Epithelial cell of esophagus (primary cell): ENCODE results near the gene MAD2L2.

Source experiments
- DNase-seq: peaks from one replicate; pipeline ENCODE4 v3.0.0; 2010; ENCODE audit warnings: low read depth
- H3K4me3 ChIP-seq: 2 replicates; pipeline ENCODE4 v1.5.1; 2011; ENCODE audit warnings: mild to moderate bottlenecking, low read length, control low read depth
- TF ChIP-seq, protein P1 (sequence below): IDR thresholded peaks from 2 replicates; pipeline ENCODE4 v1.5.1; 2011; ENCODE audit warnings: low read depth, mild to moderate bottlenecking, low read length, control low read depth, inconsistent platforms; ENCODE audit not compliant: insufficient read depth; ENCODE audit errors: missing control alignments

Gene MAD2L2

DNA sequence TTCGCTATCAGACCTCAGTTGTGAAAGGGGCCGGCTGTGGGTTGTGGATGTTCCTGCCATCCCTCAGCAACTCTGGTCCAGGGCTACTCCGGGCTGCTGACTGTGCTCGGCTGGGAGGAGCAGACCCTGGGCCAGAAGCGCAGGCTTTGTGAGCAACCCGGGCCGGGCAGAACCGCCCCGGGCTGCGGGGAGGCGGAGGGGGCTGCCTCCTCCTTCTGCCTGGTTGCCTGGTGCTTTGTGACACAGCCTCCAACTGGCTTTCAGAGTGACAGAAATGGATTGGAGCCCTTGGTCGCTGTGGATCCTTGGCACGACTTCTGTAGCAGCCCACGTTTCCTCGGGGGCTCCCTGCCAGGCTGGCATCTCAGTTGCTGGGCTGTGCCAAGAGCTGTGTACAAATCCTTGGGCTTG, 20.6 kb upstream of the MAD2L2 start:
- DNase-seq: no peak
- H3K4me3 ChIP-seq: no peak overlapping the region
- TF ChIP-seq, protein P1, sequence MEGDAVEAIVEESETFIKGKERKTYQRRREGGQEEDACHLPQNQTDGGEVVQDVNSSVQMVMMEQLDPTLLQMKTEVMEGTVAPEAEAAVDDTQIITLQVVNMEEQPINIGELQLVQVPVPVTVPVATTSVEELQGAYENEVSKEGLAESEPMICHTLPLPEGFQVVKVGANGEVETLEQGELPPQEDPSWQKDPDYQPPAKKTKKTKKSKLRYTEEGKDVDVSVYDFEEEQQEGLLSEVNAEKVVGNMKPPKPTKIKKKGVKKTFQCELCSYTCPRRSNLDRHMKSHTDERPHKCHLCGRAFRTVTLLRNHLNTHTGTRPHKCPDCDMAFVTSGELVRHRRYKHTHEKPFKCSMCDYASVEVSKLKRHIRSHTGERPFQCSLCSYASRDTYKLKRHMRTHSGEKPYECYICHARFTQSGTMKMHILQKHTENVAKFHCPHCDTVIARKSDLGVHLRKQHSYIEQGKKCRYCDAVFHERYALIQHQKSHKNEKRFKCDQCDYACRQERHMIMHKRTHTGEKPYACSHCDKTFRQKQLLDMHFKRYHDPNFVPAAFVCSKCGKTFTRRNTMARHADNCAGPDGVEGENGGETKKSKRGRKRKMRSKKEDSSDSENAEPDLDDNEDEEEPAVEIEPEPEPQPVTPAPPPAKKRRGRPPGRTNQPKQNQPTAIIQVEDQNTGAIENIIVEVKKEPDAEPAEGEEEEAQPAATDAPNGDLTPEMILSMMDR: no peak

DNA sequence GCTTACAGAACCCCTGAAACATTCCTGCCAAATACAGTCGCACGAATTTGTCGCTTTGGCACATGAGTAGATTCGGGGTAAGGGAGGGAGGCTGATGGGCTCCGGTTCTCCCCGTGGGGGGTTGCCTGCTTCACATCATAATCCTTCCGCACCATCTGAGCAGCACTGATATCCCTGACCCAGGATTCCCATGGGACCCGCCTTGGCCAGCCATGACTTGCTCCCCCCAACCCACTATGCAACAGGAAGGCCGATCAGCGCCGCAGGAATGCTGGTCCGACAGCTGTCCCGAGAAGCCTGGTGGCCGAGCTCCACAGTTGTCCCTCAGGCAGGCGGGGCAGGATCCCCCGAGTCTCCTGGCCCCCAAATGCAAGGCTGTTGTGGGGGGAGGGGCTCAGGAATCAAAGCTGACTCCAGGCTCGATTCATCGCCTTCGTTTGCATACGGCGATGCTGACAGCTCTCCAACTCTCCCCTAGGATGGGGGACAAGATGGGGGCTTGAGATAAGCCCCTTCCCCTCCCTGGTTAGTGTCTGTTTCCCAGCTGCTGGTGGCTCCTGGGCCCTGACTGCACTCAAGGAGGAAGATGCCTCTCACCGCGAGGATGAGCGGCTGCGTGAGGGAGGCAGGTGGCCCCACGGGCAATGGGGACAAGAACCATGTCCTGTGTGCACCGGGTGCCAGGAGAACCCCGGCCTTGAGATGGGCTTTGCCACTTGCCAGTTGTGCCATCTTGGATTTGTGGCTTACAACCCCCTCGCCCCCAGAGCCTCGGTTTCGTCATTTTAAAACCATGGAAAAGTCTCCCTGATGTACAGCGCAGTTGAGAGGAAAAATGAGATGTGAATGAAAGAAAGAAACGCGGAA, 19.9 kb upstream of the MAD2L2 start:
- H3K4me3 ChIP-seq: no peak overlapping the region
- TF ChIP-seq, protein P1: no peak
- no peak for DNase-seq

DNA sequence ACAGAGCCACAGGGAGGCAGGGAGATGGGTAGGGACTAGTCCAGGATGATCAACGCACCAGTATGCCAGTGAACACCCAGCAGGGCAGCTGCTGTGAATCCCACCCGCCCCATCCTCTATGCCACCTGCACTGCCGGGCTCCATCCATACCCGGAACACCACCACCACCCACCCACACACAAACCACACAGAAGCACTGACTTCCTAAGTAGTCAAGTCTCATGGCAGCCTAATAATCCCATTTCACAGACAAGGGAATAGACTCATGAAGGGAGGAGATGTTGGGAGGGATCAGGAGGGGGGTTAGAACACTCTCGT, 16.9 kb upstream of the MAD2L2 start:
- no peak for DNase-seq
- TF ChIP-seq, protein P1: no peak
- H3K4me3 ChIP-seq: no peak overlapping the region

DNA sequence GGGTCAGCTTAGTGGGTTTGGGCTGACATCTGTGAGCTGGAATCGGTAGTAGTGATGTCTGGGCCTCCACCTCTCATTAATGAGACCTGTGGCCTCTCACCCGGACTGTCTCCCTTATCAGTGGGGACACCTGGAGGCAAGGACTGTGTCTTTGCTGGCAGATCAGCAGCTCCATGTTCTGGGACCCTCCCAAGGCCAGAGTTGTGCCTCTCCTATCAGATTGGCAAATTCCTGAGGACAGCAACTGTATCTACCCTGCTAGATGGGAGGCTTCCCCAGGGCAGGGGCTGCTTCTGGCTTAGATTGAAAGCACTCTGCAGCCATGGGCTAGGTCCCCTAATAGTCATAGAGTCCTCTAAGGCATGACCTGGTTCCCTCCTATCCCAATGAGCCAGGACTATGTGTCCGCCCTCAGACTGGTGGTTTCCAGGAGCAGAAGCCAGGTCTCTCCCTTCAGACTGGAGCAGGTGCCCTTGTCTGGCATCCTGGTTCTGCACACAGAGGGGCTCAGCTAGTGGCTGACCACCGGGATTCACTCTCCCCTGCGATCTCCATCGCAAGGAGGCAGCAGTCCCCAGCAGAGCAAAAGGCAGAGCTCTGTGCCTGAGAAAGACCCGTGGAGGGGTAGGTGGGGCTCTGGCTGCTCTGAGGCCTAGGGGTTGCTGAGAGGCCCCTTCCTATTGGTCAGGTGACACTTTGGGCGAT, 16.4 kb upstream of the MAD2L2 start:
- TF ChIP-seq, protein P1: no peak
- no peak for DNase-seq
- no peak overlapping the region for H3K4me3 ChIP-seq

DNA sequence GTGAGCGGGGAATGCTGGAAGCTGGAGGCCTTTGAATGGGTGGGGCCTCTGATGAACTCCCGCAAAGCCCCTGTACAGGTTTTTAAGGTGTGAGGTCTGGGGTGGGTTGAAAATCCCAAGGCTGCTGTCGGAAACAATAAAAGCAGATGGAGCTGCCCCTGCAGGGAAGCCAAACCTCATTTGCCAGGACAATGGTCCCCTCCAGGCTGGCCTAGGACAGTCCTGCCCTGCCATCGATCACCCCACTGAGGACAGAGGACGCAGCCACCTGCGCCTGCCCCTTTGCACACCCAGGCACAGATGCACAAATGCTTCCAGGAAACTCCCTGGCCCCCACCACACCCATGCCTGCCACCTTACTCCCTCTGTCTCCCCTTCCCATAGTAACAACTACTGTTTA, 14.9 kb upstream of the MAD2L2 start:
- TF ChIP-seq, protein P1: no peak
- H3K4me3 ChIP-seq: no peak overlapping the region
- DNase-seq: no peak

DNA sequence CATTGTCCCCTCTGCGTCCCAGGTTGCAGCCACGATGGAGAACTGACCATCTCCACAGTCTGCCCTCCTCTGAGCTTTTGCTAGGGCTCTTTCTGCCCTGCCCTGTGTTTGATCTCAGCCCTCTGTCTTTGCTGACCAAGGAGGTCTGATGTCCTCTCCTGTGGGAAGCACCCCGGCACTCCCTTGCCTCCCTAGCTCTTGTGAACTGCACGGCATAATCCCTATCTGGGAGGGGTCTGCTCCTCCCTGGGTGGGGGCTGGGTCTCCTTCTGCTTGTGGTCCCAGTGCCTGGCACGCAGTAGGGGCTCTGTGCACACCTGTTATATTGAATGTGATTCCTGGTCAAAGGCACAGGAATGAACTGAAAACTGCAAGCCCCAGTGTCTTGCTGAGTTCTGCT, 13.0 kb upstream of the MAD2L2 start:
- H3K4me3 ChIP-seq: no peak overlapping the region
- TF ChIP-seq, protein P1: no peak
- no peak for DNase-seq
